ENCODE results near the gene NIPAL3.
"Not testable (repeated sequence)": the region's sequence is repeated elsewhere in the genome, so short reads cannot be mapped to it uniquely, and the experiment has no call there.

Gene NIPAL3

DNA sequence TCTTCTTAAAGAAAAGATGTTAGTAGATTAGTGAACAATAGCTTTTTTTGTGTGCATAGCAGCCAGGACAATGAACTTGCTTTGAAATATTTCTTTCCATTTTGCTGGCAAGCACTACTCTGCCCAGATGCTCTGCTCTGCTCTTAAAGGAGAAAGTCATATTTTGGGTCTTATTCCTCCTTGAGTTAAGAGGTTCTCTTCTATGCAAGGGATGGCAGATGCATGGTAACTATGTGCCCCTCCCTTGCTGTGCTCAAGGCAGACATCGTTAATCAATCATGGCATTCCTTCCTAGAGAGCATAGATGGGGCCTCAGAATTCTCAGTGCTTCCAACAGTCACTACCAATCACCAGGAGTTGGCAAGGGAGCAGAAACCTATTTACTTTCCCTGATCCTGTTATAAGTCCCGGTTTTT lies 27.6 kb downstream of the NIPAL3 start:
- Histone ChIP-seq H3K4me3 (ENCODE audit: low read length in 2 of 2) (no peak overlapping the region), H2BK12ac (ENCODE audit: low read length) (no peak overlapping the region), H4K91ac (ENCODE audit: low read depth, low read length, poor library complexity) (no peak overlapping the region), H3K36me3 (replicated peaks in 1 of 2; ENCODE audit: control insufficient read depth in 2 of 2, insufficient read depth in 2 of 2, low read length in 2 of 2) (no peaks in the 10 kb centered on the region), H3K4ac (ENCODE audit: low read length) (no peak overlapping the region), H3K9me3 (replicated peaks in 1 of 2; ENCODE audit: control insufficient read depth in 2 of 2, insufficient read depth in 1 of 2, low read depth in 1 of 2, low read length in 2 of 2) (no peaks in the 10 kb centered on the region), H4K8ac (ENCODE audit: low read depth, low read length) (no peak overlapping the region), H3K4me2 (ENCODE audit: insufficient read depth, low read length, poor library complexity, severe bottlenecking) (no peak overlapping the region), H3K9ac (ENCODE audit: low read depth, low read length, poor library complexity) (no peak overlapping the region), H3K18ac (ENCODE audit: low read length) (no peak overlapping the region), H3K27me3 (ENCODE audit: control insufficient read depth in 3 of 3, insufficient read depth in 3 of 3, low read depth in 1 of 3, low read length in 3 of 3) (peaks cover 0 to 7% (median 0%) of the 10 kb centered on the region in 3 experiments), H2AFZ (ENCODE audit: low read length) (no peak overlapping the region), H3K4me1 (ENCODE audit: control insufficient read depth in 2 of 2, insufficient read depth in 1 of 2, low read depth in 1 of 2, low read length in 2 of 2) (peaks cover 3 to 9% of the 10 kb centered on the region in 2 donors), H2AK5ac (ENCODE audit: low read depth, low read length) (no peak overlapping the region), H3K79me1 (ENCODE audit: low read depth, low read length) (no peaks in the 10 kb centered on the region), H3K27ac (replicated peaks; ENCODE audit: low read length) (no peak overlapping the region), H3K23ac (ENCODE audit: low read depth, low read length, poor library complexity) (no peak overlapping the region), H2BK15ac (ENCODE audit: low read length) (no peak overlapping the region), H2BK5ac (ENCODE audit: low read length) (no peak overlapping the region), H2BK120ac (ENCODE audit: low read depth, low read length) (no peak overlapping the region), H3K14ac (ENCODE audit: low read length) (no peak overlapping the region)
- DNase-seq (ENCODE audit: low spot score) = no peak
- WGBS, 2 donors (ENCODE audit: extremely low coverage in 2 of 2, insufficient read length in 2 of 2, insufficient replicate concordance in 1 of 2) = no CpG with 5 or more reads among the region's 2 CpGs

DNA sequence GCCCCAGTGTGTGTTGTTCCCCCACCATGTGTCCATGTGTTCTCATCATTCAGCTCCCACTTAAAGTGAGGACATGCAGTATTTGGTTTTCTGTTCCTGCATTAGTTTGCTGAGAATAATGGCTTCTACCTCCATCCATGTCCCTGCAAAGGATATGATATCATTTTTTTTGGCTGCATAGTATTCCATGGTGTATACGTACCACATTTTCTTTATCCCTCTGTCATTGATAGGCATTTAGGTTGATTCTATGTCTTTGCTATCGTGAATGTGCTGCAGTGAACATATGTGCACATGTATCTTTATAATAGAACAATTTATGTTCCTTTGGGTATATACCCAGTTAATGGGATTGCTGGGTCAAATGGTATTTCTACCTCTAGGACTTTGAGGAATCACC lies 30.8 kb downstream of the NIPAL3 start:
- H3K18ac ChIP-seq (ENCODE audit: low read length); H3K27ac ChIP-seq (replicated peaks; ENCODE audit: low read length); H3K23ac ChIP-seq (ENCODE audit: low read depth, low read length, poor library complexity); H3K14ac ChIP-seq (ENCODE audit: low read length); DNase-seq (ENCODE audit: low spot score); H2BK12ac ChIP-seq (ENCODE audit: low read length); H4K8ac ChIP-seq (ENCODE audit: low read depth, low read length); H3K36me3 ChIP-seq (replicated peaks in 1 of 2; ENCODE audit: control insufficient read depth in 2 of 2, insufficient read depth in 2 of 2, low read length in 2 of 2); H2AFZ ChIP-seq (ENCODE audit: low read length); H3K4ac ChIP-seq (ENCODE audit: low read length); H3K79me1 ChIP-seq (ENCODE audit: low read depth, low read length); H2BK5ac ChIP-seq (ENCODE audit: low read length); H3K4me2 ChIP-seq (ENCODE audit: insufficient read depth, low read length, poor library complexity, severe bottlenecking); H2BK120ac ChIP-seq (ENCODE audit: low read depth, low read length); H3K4me3 ChIP-seq (ENCODE audit: low read length in 2 of 2); H3K9ac ChIP-seq (ENCODE audit: low read depth, low read length, poor library complexity); H2BK15ac ChIP-seq (ENCODE audit: low read length); H3K4me1 ChIP-seq (ENCODE audit: control insufficient read depth in 2 of 2, insufficient read depth in 1 of 2, low read depth in 1 of 2, low read length in 2 of 2); H4K91ac ChIP-seq (ENCODE audit: low read depth, low read length, poor library complexity); H3K27me3 ChIP-seq (ENCODE audit: control insufficient read depth in 3 of 3, insufficient read depth in 3 of 3, low read depth in 1 of 3, low read length in 3 of 3); H2AK5ac ChIP-seq (ENCODE audit: low read depth, low read length); H3K9me3 ChIP-seq (replicated peaks in 1 of 2; ENCODE audit: control insufficient read depth in 2 of 2, insufficient read depth in 1 of 2, low read depth in 1 of 2, low read length in 2 of 2): not testable (repeated sequence)
- WGBS, 2 donors (ENCODE audit: extremely low coverage in 2 of 2, insufficient read length in 2 of 2, insufficient replicate concordance in 1 of 2) = no CpG with 5 or more reads among the region's 2 CpGs

DNA sequence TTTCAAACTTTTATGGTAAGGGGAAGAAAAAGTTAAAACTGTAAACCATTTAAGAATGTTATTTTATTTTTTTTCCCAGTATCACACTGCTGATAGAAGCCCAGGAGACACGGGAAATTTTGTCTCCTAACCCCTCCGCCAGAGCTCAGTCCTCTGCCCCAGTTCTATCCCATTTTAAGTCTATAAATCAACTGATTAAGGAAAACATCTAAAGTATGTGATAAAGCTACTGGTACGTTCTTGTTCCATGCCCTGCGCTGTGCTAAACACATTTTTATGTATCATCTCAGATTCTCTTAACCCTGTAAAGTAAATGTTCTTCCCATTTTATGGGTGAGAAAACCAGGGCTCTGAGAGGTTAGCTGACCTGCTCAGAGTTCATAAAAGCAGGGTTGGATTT lies 34.7 kb downstream of the NIPAL3 start:
- Histone ChIP-seq H3K79me1 (ENCODE audit: low read depth, low read length) (no peaks in the 10 kb centered on the region), H3K4ac (ENCODE audit: low read length) (no peak overlapping the region), H2BK15ac (ENCODE audit: low read length) (no peak overlapping the region), H3K9ac (ENCODE audit: low read depth, low read length, poor library complexity) (no peak overlapping the region), H3K27ac (replicated peaks; ENCODE audit: low read length) (no peak overlapping the region), H2BK5ac (ENCODE audit: low read length) (no peak overlapping the region), H4K91ac (ENCODE audit: low read depth, low read length, poor library complexity) (no peak overlapping the region), H3K9me3 (replicated peaks in 1 of 2; ENCODE audit: control insufficient read depth in 2 of 2, insufficient read depth in 1 of 2, low read depth in 1 of 2, low read length in 2 of 2) (no peaks in the 10 kb centered on the region), H4K8ac (ENCODE audit: low read depth, low read length) (no peak overlapping the region), H2AFZ (ENCODE audit: low read length) (no peak overlapping the region), H2BK120ac (ENCODE audit: low read depth, low read length) (no peak overlapping the region), H3K36me3 (replicated peaks in 1 of 2; ENCODE audit: control insufficient read depth in 2 of 2, insufficient read depth in 2 of 2, low read length in 2 of 2) (no peaks in the 10 kb centered on the region), H3K18ac (ENCODE audit: low read length) (no peak overlapping the region), H3K4me3 (ENCODE audit: low read length in 2 of 2) (no peak overlapping the region), H3K27me3 (ENCODE audit: control insufficient read depth in 3 of 3, insufficient read depth in 3 of 3, low read depth in 1 of 3, low read length in 3 of 3) (no peaks in the 10 kb centered on the region), H3K14ac (ENCODE audit: low read length) (no peak overlapping the region), H2BK12ac (ENCODE audit: low read length) (no peak overlapping the region), H2AK5ac (ENCODE audit: low read depth, low read length) (no peak overlapping the region), H3K4me2 (ENCODE audit: insufficient read depth, low read length, poor library complexity, severe bottlenecking) (no peak overlapping the region), H3K23ac (ENCODE audit: low read depth, low read length, poor library complexity) (no peak overlapping the region), H3K4me1 (ENCODE audit: control insufficient read depth in 2 of 2, insufficient read depth in 1 of 2, low read depth in 1 of 2, low read length in 2 of 2) (no peaks in the 10 kb centered on the region)
- DNase-seq (ENCODE audit: low spot score) = no peak
- no CpG with 5 or more reads among the region's 4 CpGs for WGBS, 2 donors (ENCODE audit: extremely low coverage in 2 of 2, insufficient read length in 2 of 2, insufficient replicate concordance in 1 of 2)

DNA sequence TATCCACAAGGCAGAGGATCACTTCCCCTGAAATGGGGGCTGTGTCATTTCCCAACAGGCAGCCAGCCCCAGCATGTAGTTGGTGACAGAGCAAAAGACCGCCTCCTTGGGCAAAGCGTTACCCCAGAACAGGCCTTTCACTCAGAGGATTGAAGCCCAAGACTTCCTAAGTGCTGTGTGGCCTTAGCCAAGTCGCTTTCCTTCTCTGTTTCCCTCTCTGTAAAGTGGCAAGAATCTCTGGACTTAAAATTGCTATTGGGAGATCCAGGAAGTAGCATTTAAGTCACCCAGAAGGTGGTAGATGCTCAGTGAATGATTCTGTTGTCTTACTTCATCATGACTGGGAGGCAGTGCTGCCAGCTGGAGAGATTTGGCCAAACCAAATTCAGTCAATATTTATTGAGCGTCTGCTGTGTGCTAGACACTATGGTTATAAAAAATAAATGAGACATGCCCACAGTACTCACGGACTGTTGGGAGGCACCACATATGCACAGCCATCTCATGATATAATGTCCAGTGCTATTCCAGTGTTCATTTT lies 35.3 kb downstream of the NIPAL3 start:
- no peak overlapping the region for H3K4ac ChIP-seq (ENCODE audit: low read length)
- H2AFZ ChIP-seq (ENCODE audit: low read length) = no peak overlapping the region
- H2BK15ac ChIP-seq (ENCODE audit: low read length) = no peak overlapping the region
- no peak overlapping the region for H3K4me2 ChIP-seq (ENCODE audit: insufficient read depth, low read length, poor library complexity, severe bottlenecking)
- H3K36me3 ChIP-seq (replicated peaks in 1 of 2; ENCODE audit: control insufficient read depth in 2 of 2, insufficient read depth in 2 of 2, low read length in 2 of 2) = no peaks in the 10 kb centered on the region
- no CpG with 5 or more reads among the region's 5 CpGs for WGBS, 2 donors (ENCODE audit: extremely low coverage in 2 of 2, insufficient read length in 2 of 2, insufficient replicate concordance in 1 of 2)
- H4K91ac ChIP-seq (ENCODE audit: low read depth, low read length, poor library complexity) = no peak overlapping the region
- H3K79me1 ChIP-seq (ENCODE audit: low read depth, low read length) = no peaks in the 10 kb centered on the region
- no peak overlapping the region for H3K18ac ChIP-seq (ENCODE audit: low read length)
- no peaks in the 10 kb centered on the region for H3K4me1 ChIP-seq (ENCODE audit: control insufficient read depth in 2 of 2, insufficient read depth in 1 of 2, low read depth in 1 of 2, low read length in 2 of 2)
- no peak overlapping the region for H2AK5ac ChIP-seq (ENCODE audit: low read depth, low read length)
- H3K4me3 ChIP-seq (ENCODE audit: low read length in 2 of 2) = no peak overlapping the region
- H3K23ac ChIP-seq (ENCODE audit: low read depth, low read length, poor library complexity) = no peak overlapping the region
- DNase-seq (ENCODE audit: low spot score) = no peak
- no peaks in the 10 kb centered on the region for H3K9me3 ChIP-seq (replicated peaks in 1 of 2; ENCODE audit: control insufficient read depth in 2 of 2, insufficient read depth in 1 of 2, low read depth in 1 of 2, low read length in 2 of 2)
- no peak overlapping the region for H2BK5ac ChIP-seq (ENCODE audit: low read length)
- no peak overlapping the region for H2BK12ac ChIP-seq (ENCODE audit: low read length)
- H2BK120ac ChIP-seq (ENCODE audit: low read depth, low read length) = no peak overlapping the region
- no peak overlapping the region for H3K9ac ChIP-seq (ENCODE audit: low read depth, low read length, poor library complexity)
- H3K14ac ChIP-seq (ENCODE audit: low read length) = no peak overlapping the region
- no peak overlapping the region for H4K8ac ChIP-seq (ENCODE audit: low read depth, low read length)
- no peak overlapping the region for H3K27ac ChIP-seq (replicated peaks; ENCODE audit: low read length)
- H3K27me3 ChIP-seq (ENCODE audit: control insufficient read depth in 3 of 3, insufficient read depth in 3 of 3, low read depth in 1 of 3, low read length in 3 of 3) = no peaks in the 10 kb centered on the region
